Loucy (cell line): ENCODE measurements around the gene FITM2.

Experiments
- EZH2phosphoT487 ChIP-seq: fragments of 200-600 bp; IDR thresholded peaks from 2 replicates; pipeline ENCODE4 v1.6.1; 2018; ENCODE audit warnings: antibody characterized with exemption, mild to moderate bottlenecking, moderate library complexity, borderline replicate concordance
- TF ChIP-seq, protein P1 (sequence below): fragments of 200-600 bp; sonication (generic); conservative IDR thresholded peaks from 2 replicates; pipeline ENCODE4 v1.5.1; 2014; ENCODE audit warnings: mild to moderate bottlenecking, antibody characterized with exemption, low read length

- TF ChIP-seq, protein P1, sequence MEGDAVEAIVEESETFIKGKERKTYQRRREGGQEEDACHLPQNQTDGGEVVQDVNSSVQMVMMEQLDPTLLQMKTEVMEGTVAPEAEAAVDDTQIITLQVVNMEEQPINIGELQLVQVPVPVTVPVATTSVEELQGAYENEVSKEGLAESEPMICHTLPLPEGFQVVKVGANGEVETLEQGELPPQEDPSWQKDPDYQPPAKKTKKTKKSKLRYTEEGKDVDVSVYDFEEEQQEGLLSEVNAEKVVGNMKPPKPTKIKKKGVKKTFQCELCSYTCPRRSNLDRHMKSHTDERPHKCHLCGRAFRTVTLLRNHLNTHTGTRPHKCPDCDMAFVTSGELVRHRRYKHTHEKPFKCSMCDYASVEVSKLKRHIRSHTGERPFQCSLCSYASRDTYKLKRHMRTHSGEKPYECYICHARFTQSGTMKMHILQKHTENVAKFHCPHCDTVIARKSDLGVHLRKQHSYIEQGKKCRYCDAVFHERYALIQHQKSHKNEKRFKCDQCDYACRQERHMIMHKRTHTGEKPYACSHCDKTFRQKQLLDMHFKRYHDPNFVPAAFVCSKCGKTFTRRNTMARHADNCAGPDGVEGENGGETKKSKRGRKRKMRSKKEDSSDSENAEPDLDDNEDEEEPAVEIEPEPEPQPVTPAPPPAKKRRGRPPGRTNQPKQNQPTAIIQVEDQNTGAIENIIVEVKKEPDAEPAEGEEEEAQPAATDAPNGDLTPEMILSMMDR = no peak
- no peak for TF ChIP-seq EZH2phosphoT487
Measured at GRCh38 chr20:44274303-44275017, 36.5 kb downstream of the FITM2 start.
